Uterus (tissue), 4 donors: ENCODE results near the gene TSNAXIP1. TPM values are rescaled to one million over a fixed set of nuclear protein-coding genes. Genes with fewer than 3 reads are reported as not detected.

Experiments
- DNase-seq, 2 donors: peaks; one replicate each; pipeline ENCODE4 v3.0.0-alpha.2; 2019 to 2020
- H3K27ac ChIP-seq, 2 donors: fragments of 200-600 bp; sonication (generic); 1 replicate in 1 of 2; 2 replicates in 1 of 2; pipeline ENCODE4 v1.5.1; 2016 to 2018
- H3K27me3 ChIP-seq, 2 donors: fragments of 200-600 bp; sonication (generic); one replicate each; pipeline ENCODE4 v1.5.1; 2018 to 2019; ENCODE audit warnings: control low read depth in 1 of 2
- H3K36me3 ChIP-seq, 2 donors: fragments of 200-600 bp; sonication (generic); one replicate each; pipeline ENCODE4 v1.5.1; 2019; ENCODE audit warnings: control low read depth in 1 of 2
- H3K4me1 ChIP-seq, 2 donors: fragments of 200-600 bp; sonication (generic); one replicate each; pipeline ENCODE4 v1.5.1; 2018 to 2019; ENCODE audit warnings: control low read depth in 1 of 2
- H3K4me3 ChIP-seq, 2 donors: fragments of 200-600 bp; sonication (generic); 1 replicate in 1 of 2; 2 replicates in 1 of 2; pipeline ENCODE4 v1.5.1; 2018 to 2019; ENCODE audit warnings: mild to moderate bottlenecking in 1 of 2
- H3K9me3 ChIP-seq, 2 donors: fragments of 200-600 bp; sonication (generic); one replicate each; pipeline ENCODE4 v1.5.1; 2019; ENCODE audit warnings: control low read depth in 1 of 2
- CTCF ChIP-seq, 4 experiments: fragments of 200-600 bp in 2 of 4; fragments of 450-650 bp in 2 of 4; sonication (generic) in 2 of 4; IDR thresholded peaks; one replicate each; pipeline ENCODE4 v1.5.1; 2016 to 2019; ENCODE audit warnings: antibody characterized with exemption in 4 of 4, mild to moderate bottlenecking in 2 of 4, moderate library complexity in 1 of 4
- POLR2A ChIP-seq, 2 donors: fragments of 450-650 bp; IDR thresholded peaks; one replicate each; pipeline ENCODE4 v1.6.1; 2016; ENCODE audit warnings: antibody characterized with exemption in 2 of 2, mild to moderate bottlenecking in 1 of 2, moderate library complexity in 1 of 2
- intact Hi-C: fragments of 100-400 bp; cut with DNase I; formaldehyde crosslinking; loops from one replicate; pipeline ENCODE4 v1.15.1; 2023; ENCODE audit warnings: low total_unique reads
- total RNA-seq, 4 donors: library from RNA; depleted of rRNA in 3 of 4; stranded (reverse); fragments of >200 nt in 3 of 4; gene quantifications; one replicate each; pipeline versions ENCODE4 v1.1.0 to v1.2.4, GENCODE V29; 2014 to 2023
- donor health status: DM: yes; HTN: yes; CAD: no.

TSNAXIP1 gene
- total RNA-seq, 4 donors from 2014 or later = 2.7 to 4.9 (median 3.6) TPM

GRCh38 chr16:67761924-67762323, 44.8 kb upstream of the TSNAXIP1 start:
- DNase-seq = no peak
- no peaks in the 10 kb centered on the region for H3K4me1 ChIP-seq
- intact Hi-C loops = no loop called here
- H3K36me3 ChIP-seq = no peaks in the 10 kb centered on the region
- H3K27me3 ChIP-seq = no peaks in the 10 kb centered on the region
- TF ChIP-seq CTCF (IDR thresholded peaks at IDR 0.05) = no peak
- TF ChIP-seq POLR2A (IDR thresholded peaks at IDR 0.05) = no peak
- H3K27ac ChIP-seq = no peak overlapping the region
- no peak overlapping the region for H3K4me3 ChIP-seq
- H3K9me3 ChIP-seq = no peaks in the 10 kb centered on the region

GRCh38 chr16:67762385-67762784, 44.3 kb upstream of the TSNAXIP1 start:
- Histone ChIP-seq H3K9me3 (no peaks in the 10 kb centered on the region), H3K27ac (no peak overlapping the region), H3K4me1 (no peaks in the 10 kb centered on the region), H3K27me3 (no peaks in the 10 kb centered on the region), H3K4me3 (no peak overlapping the region), H3K36me3 (no peaks in the 10 kb centered on the region)
- TF ChIP-seq POLR2A (IDR thresholded peaks at IDR 0.05) = no peak
- no peak for TF ChIP-seq CTCF (IDR thresholded peaks at IDR 0.05)
- DNase-seq = no peak
- intact Hi-C loops = no loop called here

GRCh38 chr16:67763066-67763465, 43.6 kb upstream of the TSNAXIP1 start:
- TF ChIP-seq CTCF (IDR thresholded peaks at IDR 0.05) (no peak), POLR2A (IDR thresholded peaks at IDR 0.05) (no peak)
- Histone ChIP-seq H3K9me3 (no peaks in the 10 kb centered on the region), H3K27ac (no peak overlapping the region), H3K36me3 (no peaks in the 10 kb centered on the region), H3K4me3 (no peak overlapping the region), H3K27me3 (no peaks in the 10 kb centered on the region), H3K4me1 (no peaks in the 10 kb centered on the region)
- no peak for DNase-seq
- intact Hi-C loops = no loop called here

GRCh38 chr16:67764158-67764667, 42.5 kb upstream of the TSNAXIP1 start:
- H3K4me3 ChIP-seq = no peak overlapping the region
- no peaks in the 10 kb centered on the region for H3K9me3 ChIP-seq
- no peaks in the 10 kb centered on the region for H3K4me1 ChIP-seq
- DNase-seq = no peak
- no peaks in the 10 kb centered on the region for H3K27me3 ChIP-seq
- TF ChIP-seq POLR2A (IDR thresholded peaks at IDR 0.05) (no peak), CTCF (IDR thresholded peaks at IDR 0.05) (no peak)
- no peaks in the 10 kb centered on the region for H3K36me3 ChIP-seq
- intact Hi-C loops = no loop called here
- H3K27ac ChIP-seq = no peak overlapping the region

- no peaks in the 10 kb centered on the region for H3K36me3 ChIP-seq
- TF ChIP-seq CTCF (IDR thresholded peaks at IDR 0.05) (no peak), POLR2A (IDR thresholded peaks at IDR 0.05) (no peak)
- H3K4me1 ChIP-seq = no peaks in the 10 kb centered on the region
Measured at GRCh38 chr16:67766291-67766690, 40.4 kb upstream of the TSNAXIP1 start.

More at GRCh38 chr16:67766291-67766690, 40.4 kb upstream of the TSNAXIP1 start:
- Histone ChIP-seq H3K4me3 (no peak overlapping the region), H3K27ac (no peak overlapping the region), H3K27me3 (no peaks in the 10 kb centered on the region), H3K9me3 (no peaks in the 10 kb centered on the region)
- no peak for DNase-seq
- intact Hi-C loops = no loop called here
